Frontal cortex (tissue), 4 donors: ENCODE measurements around the gene LRCH2. TPM values are rescaled to one million over a fixed set of nuclear protein-coding genes. Genes with fewer than 3 reads are reported as not detected.
"Not testable (repeated sequence)": the region's sequence is repeated elsewhere in the genome, so short reads cannot be mapped to it uniquely, and the experiment has no call there.

ENCODE experiments used
- DNase-seq, 2 donors: peaks; one replicate each; pipeline ENCODE4 v3.0.0; 2012; ENCODE audit warnings: low spot score in 2 of 2
- FAIRE-seq: peaks from 2 replicates; lab custom pipeline; 2012; peaks lifted over from hg19 to GRCh38; lab: Jason Lieb, UNC
- total RNA-seq: library from RNA; depleted of rRNA; stranded (reverse); fragments of >200 nt; gene quantifications from one replicate; pipeline ENCODE4 v1.2.3, GENCODE V29; 2014
- donor health status: control.
- donor health status: control.
- donor health status: control.

The LRCH2 gene
- total RNA-seq, 1 donor from 2014 or later = 57.1 TPM

DNA sequence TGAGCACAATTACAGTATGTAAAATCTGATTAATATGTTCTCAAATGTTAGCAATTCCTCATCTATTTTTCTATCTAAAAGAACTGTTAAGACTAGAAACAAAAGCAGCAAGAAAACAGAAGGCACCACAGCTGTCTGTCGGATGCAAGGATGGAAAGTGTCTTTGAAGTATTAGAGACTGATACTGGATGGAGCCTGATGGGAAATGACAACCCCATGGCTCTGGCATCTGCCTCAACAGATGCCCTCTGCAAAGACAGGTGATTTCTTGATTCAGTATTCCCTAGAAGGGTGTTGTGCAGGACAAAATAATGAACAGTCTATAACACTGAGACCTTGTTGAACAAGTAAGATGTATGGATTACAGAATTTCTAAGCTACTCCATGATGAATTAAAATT lies 19.7 kb downstream of the LRCH2 start:
- DNase-seq (no peak), FAIRE-seq (no peak)

DNA sequence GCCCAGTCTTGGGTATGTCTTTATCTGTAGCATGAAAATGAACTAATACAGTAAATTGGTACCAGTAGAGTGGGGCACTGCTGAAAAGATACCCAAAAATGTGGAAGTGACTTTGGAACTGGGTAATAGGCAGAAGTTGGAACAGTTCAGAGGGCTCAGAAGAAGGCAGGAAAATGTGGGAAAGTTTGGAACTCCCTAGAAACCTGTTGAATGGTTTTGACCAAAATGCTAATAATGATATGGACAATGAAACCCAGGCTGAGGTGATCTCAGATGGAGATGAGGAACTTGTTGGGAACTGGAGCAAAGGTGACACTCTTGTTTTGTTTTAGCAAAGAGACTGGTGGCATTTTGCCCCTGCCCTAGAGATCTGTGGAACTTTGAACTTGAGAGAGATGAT lies 24.3 kb downstream of the LRCH2 start:
- not testable (repeated sequence) for DNase-seq, FAIRE-seq

DNA sequence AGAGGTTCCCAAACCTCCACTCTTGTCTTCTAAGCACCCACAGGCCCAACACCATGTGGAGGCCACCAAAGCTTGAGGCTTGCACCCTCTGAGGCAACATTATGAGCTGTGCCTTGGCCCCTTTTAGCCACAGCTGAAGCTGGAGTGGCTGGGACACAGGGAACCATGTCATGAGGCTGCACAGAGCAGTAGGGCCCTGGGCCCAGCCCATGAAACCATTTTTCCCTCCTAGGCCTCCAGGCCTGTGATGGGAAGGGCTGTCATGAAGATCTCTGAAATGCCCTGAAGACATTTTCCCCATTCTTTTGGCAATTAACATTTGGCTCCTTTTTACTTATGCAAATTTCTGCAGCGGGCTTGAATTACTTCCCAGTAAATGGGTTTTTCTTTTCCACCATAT lies 29.9 kb downstream of the LRCH2 start:
- DNase-seq (no peak), FAIRE-seq (no peak)

GRCh38 chrX:115192244-115192700 lies 41.6 kb downstream of the LRCH2 start:
- FAIRE-seq = no peak

GRCh38 chrX:115191490-115192243 lies 42.2 kb downstream of the LRCH2 start:
- DNase-seq (no peak), FAIRE-seq (no peak)

More at GRCh38 chrX:115192244-115192700, 41.6 kb downstream of the LRCH2 start:
- no peak for DNase-seq

- no peak for DNase-seq
- no peak for FAIRE-seq
These were observed 43.0 kb downstream of the LRCH2 start for GRCh38 chrX:115190636-115191489.

- DNase-seq (no peak), FAIRE-seq (no peak)
These were observed 44.0 kb downstream of the LRCH2 start for GRCh38 chrX:115189646-115190635.

DNA sequence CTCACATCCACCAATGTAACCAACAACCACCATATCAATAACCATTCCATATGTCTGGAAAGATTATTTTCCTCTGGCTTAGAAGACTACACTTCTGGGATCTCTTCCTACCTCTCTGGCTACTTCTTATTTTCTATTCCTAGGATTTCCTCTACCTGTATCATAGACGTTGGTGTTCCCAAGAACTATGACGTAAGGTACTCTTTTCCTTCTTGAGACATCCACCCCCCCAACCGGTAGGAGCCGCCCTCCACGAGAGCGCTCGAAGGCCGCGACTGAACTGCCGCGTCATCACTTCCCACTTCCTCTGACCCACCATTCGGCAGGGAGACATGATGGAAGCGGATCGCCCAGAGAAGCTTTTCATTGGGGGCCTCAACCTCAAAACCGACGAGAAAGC lies 44.8 kb downstream of the LRCH2 start, which contains the start of gene RBMXL3:
Gene RBMXL3 (plus strand): TSS at position 301 of the 400 bp plus-strand sequence. CDS start 32 bp downstream, at position 333.
- DNase-seq = no peak
- no peak for FAIRE-seq

DNA sequence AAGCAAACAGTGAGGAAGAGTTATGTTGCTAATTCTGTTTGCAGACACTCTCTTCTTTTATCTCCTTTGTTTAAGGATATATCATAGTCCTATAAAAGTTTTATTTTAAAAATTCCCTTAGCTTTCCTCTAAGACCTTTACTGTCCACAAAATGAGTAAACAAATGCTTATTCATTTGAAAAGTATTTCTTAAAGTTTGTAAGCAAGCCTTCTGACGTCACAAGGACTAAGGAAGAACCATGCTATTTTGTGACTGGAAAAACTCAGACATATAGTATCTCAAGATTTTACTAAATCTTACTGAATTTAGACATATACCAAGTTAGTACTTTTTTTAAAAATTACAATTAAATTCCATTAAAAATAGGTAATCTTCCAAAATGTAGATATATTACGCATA lies 49.9 kb downstream of the LRCH2 start:
- FAIRE-seq = no peak

DNA sequence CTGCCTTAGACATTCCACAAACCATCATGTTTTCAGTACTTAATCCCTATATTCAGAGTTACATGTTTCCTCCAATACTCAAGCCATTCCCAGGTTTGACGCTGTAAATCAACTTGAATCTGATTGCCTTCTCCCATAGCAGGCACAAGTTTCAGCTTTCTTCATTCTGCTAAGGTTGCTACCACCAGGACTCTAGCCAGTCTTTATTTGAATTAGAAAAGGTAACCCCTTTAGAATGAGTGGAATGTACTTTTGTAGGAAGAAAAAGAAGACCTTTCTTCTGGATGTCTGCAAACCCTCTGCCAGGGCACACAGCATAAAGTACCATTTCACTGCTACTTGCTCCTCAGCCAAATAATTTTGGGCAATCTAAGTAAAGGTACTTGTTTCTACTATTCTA lies 55.4 kb downstream of the LRCH2 start:
- DNase-seq (no peak), FAIRE-seq (no peak)

More for the DNA sequence above, 49.9 kb downstream of the LRCH2 start:
- DNase-seq = no peak

DNA sequence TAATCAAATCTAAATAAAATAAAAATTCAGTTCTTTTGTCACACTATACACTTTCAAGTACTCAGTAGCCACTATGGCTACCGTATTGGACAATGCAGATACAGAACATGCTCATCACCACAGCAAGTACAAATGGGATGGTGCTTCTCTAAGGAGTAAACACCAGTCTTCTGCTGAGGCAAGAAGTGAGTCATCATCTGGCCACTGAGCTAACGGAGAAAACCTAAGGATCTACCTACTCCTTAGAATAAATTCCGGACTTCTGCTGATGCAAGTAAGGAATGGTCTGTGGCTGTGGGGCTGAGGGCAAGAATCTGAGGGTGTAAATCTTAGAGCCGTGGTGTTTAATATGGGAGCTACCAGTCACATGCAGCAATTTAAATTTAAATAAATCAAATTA lies 56.0 kb downstream of the LRCH2 start:
- DNase-seq (no peak), FAIRE-seq (no peak)

- no peak for DNase-seq
- FAIRE-seq = no peak
These were observed 59.3 kb downstream of the LRCH2 start for GRCh38 chrX:115174548-115174947.

GRCh38 chrX:115173181-115173580 lies 60.7 kb downstream of the LRCH2 start:
- DNase-seq (no peak), FAIRE-seq (no peak)

GRCh38 chrX:115147220-115147619 lies 86.7 kb downstream of the LRCH2 start:
- DNase-seq (peak in 1 of 2 donors; percentile 2), FAIRE-seq (peak; percentile 99)

GRCh38 chrX:115142057-115142456 lies 91.8 kb downstream of the LRCH2 start:
- no peak for DNase-seq
- no peak for FAIRE-seq

DNA sequence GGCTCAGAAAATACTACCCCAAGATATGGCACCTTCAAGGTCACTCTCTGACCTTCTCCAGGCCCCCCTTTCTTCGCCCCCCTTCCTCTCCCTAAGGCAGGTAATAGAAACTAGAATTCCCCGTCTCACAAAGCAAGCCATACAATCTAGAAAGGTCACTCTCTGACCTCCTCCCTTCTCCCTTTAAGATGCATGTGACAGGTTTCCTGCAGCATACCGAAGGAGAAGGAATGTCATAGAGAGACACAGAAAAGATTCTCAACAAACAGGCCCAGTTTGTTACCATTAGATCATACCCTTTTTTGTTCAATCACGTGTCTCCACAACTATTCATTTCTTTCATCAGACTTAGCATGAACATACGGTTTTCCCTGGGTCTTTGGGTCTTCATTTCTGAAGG lies 95.9 kb downstream of the LRCH2 start:
- FAIRE-seq = no peak
- DNase-seq = no peak

- DNase-seq (no peak), FAIRE-seq (no peak)
These were observed 99.5 kb downstream of the LRCH2 start for GRCh38 chrX:115134382-115134781.

GRCh38 chrX:115112411-115112810 lies 121.5 kb downstream of the LRCH2 start:
- no peak for DNase-seq
- FAIRE-seq = peak; percentile 50

DNA sequence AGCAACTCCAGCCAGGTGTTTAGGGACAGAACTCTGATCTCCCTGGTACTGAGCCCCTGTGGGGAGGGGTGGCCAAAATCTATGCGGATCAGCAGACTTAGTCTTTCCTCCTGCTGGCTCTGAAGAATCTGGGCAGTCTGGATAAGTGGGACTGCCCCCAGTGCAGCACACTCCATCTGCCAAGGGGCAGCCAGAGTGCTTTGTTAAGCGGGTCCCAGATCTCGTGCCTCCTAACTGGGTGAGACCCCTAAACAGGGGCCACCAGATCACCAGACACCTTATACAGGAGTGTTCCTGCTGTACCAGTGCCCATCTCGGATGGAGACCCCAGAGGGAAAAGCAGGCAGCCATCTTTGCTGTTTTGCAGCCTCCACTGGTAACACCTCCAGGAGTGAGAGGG lies 135.0 kb downstream of the LRCH2 start:
- no peak for FAIRE-seq
- DNase-seq = no peak

GRCh38 chrX:115093191-115093590 lies 140.7 kb downstream of the LRCH2 start:
- DNase-seq (no peak), FAIRE-seq (no peak)
